Tibial nerve (tissue), 3 donors: ENCODE results near the gene SPDYE18.
"Not testable (repeated sequence)": the region's sequence is repeated elsewhere in the genome, so short reads cannot be mapped to it uniquely, and the experiment has no call there.

Experiments
- POLR2A ChIP-seq, 2 donors: fragments of 450-650 bp; IDR thresholded peaks; one replicate each; pipeline ENCODE4 v1.6.1; 2017; ENCODE audit warnings: antibody characterized with exemption in 2 of 2, mild to moderate bottlenecking in 2 of 2, moderate library complexity in 2 of 2
- TF ChIP-seq, protein P1 (sequence below), 5 experiments: fragments of 200-600 bp in 3 of 5; fragments of 450-650 bp in 2 of 5; sonication (generic) in 3 of 5; IDR thresholded peaks; one replicate each; pipeline ENCODE4 v1.5.1; 2016 to 2019; ENCODE audit warnings: antibody characterized with exemption in 5 of 5, mild to moderate bottlenecking in 3 of 5, moderate library complexity in 2 of 5

DNA sequence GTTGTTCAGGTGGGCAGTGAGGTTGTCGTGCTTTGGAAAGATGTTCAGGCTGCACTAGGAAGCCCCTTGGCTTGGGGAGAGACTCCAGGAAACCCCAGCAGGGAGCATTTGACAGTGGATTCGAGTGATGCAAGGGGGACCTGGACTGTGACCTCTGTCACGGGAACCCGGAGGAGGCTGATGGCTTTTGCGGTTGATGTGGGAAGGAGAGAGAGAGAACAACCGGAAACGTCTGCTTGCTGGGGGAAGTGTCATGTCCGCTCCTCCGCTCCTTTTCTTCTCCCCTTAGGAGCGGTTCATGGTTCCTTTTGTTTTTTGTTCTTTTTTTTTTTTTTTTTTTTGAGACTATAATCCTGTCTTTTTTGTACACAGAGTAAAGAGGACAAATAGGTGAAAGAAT lies 36.0 kb downstream of the SPDYE18 start:
- TF ChIP-seq, protein P1, sequence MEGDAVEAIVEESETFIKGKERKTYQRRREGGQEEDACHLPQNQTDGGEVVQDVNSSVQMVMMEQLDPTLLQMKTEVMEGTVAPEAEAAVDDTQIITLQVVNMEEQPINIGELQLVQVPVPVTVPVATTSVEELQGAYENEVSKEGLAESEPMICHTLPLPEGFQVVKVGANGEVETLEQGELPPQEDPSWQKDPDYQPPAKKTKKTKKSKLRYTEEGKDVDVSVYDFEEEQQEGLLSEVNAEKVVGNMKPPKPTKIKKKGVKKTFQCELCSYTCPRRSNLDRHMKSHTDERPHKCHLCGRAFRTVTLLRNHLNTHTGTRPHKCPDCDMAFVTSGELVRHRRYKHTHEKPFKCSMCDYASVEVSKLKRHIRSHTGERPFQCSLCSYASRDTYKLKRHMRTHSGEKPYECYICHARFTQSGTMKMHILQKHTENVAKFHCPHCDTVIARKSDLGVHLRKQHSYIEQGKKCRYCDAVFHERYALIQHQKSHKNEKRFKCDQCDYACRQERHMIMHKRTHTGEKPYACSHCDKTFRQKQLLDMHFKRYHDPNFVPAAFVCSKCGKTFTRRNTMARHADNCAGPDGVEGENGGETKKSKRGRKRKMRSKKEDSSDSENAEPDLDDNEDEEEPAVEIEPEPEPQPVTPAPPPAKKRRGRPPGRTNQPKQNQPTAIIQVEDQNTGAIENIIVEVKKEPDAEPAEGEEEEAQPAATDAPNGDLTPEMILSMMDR (IDR thresholded peaks at IDR 0.05), result not testable (repeated sequence)
- not testable (repeated sequence) for TF ChIP-seq POLR2A (IDR thresholded peaks at IDR 0.05)
